Neural cell (in vitro differentiated cells): ENCODE data around the gene SLC27A2.

Source experiments
- CTCF ChIP-seq: fragments of 450-650 bp; IDR thresholded peaks from 2 replicates; pipeline ENCODE4 v1.5.1; 2014; ENCODE audit warnings: antibody characterized with exemption, mild to moderate bottlenecking, moderate library complexity; ENCODE audit not compliant: poor library complexity, severe bottlenecking
- EP300 ChIP-seq: fragments of 450-650 bp; conservative IDR thresholded peaks from 2 replicates; pipeline ENCODE4 v1.6.1; 2014; ENCODE audit warnings: antibody characterized with exemption, mild to moderate bottlenecking, moderate library complexity; ENCODE audit not compliant: poor library complexity, severe bottlenecking
- EZH2 ChIP-seq: fragments of 200-600, 300-800 bp; shearing (Covaris generic), sonication (generic); IDR thresholded peaks from 2 replicates; pipeline ENCODE4 v1.6.1; 2014; ENCODE audit warnings: antibody characterized with exemption, low read length, borderline replicate concordance, mild to moderate bottlenecking; ENCODE audit not compliant: insufficient read depth, poor library complexity, severe bottlenecking
- POLR2AphosphoS5 ChIP-seq: IDR thresholded peaks from 2 replicates; pipeline ENCODE4 v1.6.1; 2012
- RAD21 ChIP-seq: fragments of 450-650 bp; conservative IDR thresholded peaks from 2 replicates; pipeline ENCODE4 v1.6.1; 2014; ENCODE audit warnings: antibody characterized with exemption, mild to moderate bottlenecking, moderate library complexity
- SMC3 ChIP-seq: fragments of 450-650 bp; conservative IDR thresholded peaks from 2 replicates; pipeline ENCODE4 v1.6.1; 2014; ENCODE audit warnings: antibody characterized with exemption, mild to moderate bottlenecking, moderate library complexity; ENCODE audit not compliant: poor library complexity
- TAF1 ChIP-seq: IDR thresholded peaks from 2 replicates; pipeline ENCODE4 v1.6.1; 2012; ENCODE audit warnings: low read depth

- TF ChIP-seq CTCF (no peak), TAF1 (no peak), EZH2 (no peak), EP300 (no peak), RAD21 (no peak), SMC3 (no peak), POLR2AphosphoS5 (no peak)
Observed at GRCh38 chr15:50250760-50251394, 68.9 kb downstream of the SLC27A2 start.
